Stimulated activated CD8-positive, alpha-beta memory T cell treated with anti-CD3 and anti-CD28 coated beads, Interleukin-4, amount 100 ng/mL, for 4 hours (primary cell): Measurements from ENCODE around the gene ARHGAP28.
"Not testable (repeated sequence)": the region's sequence is repeated elsewhere in the genome, so short reads cannot be mapped to it uniquely, and the experiment has no call there.

ENCODE experiments used
- DNase-seq, 2 donors: peaks; one replicate each; pipeline ENCODE4 v3.0.0-alpha.2; 2020; ENCODE audit warnings: low read depth in 2 of 2, low spot score in 1 of 2

The ARHGAP28 gene

DNA sequence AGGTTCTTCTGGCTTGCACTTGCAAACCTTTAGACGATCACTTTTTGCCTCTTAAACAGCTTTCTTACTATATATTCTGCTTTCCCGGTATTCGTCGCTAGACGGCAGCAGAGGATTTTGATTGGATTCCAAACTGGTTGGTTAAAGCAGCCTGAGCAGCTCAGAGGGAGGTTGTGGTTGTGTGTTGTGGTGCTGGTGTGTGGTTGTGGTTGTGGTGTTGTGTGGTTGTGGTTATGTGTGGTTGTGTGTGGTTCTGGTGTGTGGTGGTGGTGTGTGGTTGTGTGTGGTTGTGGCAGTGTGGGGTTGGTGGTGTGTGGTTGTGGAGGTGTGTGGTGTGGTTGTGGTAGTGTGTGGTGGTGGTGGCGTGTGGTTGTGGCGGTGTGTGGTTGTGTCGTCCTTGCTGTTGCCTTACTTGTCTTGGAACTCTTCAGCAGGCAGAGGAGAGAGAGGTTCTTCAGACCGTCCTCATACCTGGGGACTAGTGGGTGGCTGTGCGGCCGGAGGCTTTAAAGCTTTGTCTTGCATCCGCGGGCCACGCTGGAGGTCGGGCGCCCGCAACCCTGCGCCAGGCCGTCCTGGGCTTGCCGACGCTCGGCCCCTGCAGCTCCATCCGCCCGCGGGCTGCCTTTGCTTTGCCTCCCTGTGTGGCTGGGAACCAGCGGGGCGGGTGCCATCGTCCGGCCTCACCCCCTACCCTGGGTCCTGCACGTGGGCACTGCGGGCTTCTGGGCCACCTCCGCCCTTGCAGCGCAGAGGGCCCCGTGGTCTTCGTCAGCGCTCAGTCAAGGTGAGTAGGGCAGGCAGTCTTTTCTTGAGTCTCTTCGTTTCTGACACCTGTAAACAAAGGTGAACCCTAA is 190.8 kb downstream of the ARHGAP28 start:
- no peak for DNase-seq

DNA sequence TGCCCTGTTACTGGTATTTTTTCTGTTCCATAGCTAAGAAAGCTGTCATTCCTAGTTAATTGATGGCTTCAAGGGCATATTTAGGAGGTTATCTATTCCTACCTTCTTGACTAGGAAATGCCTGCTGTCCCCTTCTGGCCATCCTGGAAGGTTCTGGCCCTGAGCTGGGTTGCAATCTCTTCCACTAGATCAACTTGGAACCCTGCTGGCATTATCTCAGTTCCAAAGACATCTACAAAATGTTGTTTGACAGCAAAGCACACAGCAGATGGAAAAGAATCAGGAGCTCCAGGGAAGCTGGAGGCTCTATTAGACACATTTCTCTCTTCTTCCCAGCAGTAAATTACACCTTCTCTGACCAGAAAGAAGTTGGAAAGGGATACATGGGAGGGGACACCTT is 192.1 kb downstream of the ARHGAP28 start:
- no peak for DNase-seq

DNA sequence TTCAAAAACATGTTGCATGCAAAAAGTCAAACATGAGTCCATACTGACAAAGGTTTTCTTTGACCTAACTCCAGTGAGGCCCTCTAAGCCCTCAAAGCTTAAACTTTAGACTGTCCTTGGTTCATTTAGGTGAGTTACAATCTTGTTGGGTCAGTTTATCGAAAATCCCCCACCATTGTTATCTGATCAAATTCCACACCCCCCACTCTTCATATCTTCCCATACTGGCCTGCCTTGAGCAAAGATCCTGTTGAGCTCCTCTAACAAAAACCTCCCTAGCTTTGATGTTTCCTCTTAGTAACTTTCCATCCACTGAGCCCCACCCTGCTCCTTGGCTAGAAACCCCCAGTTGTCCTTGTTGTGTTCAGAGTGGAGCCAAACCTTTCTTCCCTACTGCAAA is 193.7 kb downstream of the ARHGAP28 start:
- no peak for DNase-seq

DNA sequence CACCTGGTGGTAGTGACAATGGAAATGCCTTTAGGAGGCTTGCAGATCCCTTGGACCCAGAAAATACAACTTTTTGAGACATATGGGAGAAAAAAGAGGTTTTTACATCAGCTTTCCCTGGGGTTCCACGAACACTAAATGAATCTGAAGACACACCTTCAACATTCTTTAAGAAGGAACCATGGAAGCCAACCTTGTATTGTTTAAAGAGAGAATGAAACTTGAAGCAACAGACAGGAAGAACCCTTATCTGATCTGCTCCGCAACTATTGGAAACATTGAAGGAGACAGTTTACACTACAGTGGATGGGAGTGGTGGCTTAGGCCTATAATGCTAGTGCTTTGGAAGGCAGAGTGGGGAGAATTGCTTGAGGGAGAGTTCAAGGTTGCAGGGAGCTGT is 197.6 kb downstream of the ARHGAP28 start:
- no peak for DNase-seq

DNA sequence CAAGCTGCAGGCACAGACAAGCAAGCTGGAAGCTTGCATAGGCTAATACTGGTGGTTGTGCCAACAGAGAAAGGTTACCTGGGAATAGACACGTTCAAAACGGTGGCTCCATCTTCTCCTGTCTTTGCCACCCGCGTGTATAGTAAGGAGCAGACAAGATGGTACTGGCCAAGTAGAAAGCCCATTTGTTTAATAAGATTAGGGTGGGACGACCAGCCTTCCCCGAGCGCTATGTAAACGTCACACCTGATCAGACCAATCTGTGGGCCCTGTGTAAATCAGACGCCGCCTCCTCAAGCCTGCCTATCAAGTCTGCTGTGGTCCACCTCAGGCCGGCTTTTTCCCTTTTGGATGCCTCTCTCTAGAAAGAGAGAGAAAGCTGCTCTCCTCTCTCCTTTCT is 198.8 kb downstream of the ARHGAP28 start:
- DNase-seq: no peak

DNA sequence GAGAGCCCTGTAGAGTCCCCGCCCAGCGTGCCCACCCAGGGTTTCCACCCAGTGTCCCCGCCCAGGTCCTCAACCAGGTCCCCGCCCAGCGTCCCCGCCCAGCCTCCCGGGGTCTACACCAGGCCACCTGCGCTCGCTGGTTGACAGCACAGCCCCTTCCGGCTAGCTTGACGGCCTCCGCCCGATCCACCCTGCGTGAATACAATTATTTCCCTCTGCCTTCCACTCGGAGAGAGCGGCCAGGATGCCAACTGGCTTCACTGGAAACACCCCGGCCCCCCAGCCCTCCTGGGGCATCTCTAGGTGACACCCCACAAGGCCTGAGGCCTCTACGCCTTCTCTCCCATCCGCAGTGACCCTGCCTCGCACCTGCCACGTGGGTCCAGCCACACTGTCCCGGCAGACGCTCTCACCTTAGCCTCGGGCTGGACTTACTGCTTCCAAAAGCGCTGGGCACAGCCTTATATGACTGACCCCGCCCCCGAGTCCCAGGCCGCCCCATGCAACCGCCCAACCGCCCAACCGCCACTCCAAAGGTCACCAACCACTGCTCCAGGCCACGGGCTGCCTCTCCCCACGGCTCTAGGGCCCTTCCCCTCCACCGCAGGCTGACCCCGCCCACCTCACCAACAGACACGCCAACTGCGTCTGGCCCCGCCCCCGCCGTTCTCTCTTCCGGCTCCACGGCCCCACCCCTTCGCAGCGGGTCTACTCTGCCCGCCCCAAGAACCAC is 200.0 kb downstream of the ARHGAP28 start:
- no peak for DNase-seq

DNA sequence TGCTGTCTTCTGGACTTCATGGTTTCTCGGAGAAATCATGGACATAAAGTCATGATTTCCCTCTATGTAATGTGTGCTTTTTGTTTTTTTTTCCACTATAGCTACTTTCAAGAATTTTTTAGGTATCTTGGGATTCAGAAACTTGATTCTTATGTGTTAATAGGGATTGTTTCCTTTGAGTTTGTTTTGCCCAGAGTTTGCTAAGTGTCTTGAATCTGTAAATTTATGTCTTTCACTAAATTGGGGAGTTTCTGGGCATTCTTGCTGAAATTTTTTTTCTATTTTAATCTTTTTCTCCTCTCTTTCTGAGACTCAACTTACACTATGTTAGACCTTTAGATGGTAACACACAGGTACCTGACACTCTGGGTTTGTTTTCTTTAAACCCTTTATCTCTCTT is 205.3 kb downstream of the ARHGAP28 start:
- no peak for DNase-seq

DNA sequence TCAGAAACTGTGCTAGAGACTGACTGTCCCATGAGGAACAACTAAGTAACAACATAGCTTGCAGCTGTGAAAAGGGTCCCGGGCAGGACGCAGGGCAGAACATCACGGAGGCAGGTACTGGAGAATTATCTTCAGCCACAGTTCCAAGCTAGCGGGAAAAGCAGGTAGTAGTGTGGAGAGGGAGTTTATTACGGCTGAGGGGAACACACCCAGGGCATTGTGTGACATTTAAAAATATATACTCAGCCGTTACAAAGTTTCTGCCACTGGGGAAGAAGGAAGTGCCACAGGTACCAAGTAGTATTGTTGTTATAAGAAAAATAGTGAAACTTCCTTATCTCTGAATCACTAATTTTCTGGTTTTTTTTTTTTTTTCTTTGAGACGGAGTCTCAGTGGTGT is 208.5 kb downstream of the ARHGAP28 start:
- DNase-seq: no peak

DNA sequence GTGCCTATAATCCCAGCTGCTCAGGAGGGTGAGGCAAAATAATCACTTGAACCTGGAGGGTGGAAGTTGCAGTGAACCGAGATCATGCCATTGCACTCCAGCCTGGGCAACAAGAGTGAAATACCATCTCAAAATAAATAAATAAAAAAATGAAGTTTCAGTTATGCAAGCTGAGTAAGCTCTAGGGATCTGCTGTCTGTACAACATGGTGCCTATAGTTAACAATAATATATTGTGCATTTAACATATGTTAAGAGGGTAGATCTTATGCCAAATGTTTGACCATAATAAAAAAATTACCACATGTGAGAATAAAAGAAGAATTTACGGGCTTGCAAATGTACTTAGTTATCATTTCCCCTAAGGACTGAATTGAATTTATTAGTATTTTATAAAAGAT is 208.9 kb downstream of the ARHGAP28 start:
- not testable (repeated sequence) for DNase-seq

DNA sequence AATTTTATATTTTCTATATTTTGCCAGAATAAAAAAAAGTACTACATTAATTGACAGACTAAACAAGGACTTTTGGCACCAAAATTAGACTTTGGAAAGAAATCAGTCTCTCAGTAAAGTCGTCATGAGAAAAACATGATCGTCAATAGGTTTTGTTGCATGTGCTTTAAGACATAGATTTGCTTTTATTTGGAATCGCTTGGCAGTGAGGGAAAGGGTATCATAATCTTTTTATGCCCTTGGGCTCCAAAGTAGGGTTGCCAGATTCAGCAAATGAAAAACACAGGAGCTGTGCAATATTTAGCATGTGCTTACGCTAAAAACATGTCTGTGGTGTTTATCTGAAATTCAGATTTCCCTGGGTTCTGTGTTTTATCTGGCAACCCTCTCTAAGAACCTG is 210.5 kb downstream of the ARHGAP28 start:
- DNase-seq: no peak

DNA sequence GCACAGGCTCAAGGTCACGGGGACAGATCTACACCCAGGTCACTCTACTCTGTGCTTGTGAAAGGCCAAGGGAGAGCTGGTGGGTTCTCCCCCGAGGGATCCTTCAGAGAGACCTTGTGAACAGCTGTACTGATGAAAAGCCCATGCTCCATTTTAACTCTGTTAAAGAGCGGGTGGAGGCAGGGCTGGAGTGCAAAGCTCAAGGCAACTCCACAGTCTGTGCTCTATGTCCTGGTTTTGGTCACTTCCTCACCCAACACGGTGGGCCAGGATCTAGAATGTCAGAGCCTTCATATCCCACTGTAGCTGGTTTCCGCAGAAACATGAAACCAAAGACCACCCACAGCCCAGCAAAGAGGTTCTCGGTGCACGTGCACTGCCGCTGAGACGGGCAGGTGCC is 210.9 kb downstream of the ARHGAP28 start:
- DNase-seq: no peak

DNA sequence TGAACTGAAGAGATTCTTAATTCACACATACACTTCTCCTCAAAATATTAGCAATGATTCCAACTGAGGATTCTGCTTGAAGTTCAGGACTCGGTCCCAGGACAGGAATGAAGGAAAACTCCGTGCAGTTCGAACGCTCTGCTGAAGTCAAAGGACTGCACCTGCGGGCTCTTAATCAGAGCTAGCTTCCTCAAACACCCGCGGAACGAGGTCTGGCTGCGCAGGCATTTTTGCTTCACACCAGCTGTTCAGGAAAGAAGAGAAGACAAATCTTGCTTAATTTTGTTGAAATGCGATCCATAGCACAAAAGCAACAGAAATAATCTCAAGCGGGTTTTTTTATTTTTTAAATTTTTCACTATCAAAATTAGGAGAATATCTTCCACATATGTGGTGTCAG is 212.5 kb downstream of the ARHGAP28 start:
- DNase-seq: no peak

DNA sequence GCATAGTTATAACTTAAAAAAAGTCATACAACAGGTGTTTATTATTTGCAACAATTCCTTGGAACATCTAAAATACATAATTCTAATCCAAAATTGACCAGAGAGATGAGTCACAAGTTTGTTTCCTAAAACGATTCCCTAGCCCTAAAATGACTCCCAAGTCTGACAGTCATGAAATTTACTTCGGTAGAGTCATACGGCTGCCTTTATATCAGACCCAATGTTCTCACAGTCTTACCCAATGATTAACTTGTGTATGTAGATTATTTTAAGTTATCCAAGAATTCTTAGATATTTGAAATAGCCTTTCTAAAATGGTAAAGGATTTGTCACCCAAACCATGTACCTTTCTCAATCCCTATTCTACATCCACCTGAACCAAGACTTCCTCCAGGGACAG is 213.2 kb downstream of the ARHGAP28 start:
- DNase-seq: no peak

DNA sequence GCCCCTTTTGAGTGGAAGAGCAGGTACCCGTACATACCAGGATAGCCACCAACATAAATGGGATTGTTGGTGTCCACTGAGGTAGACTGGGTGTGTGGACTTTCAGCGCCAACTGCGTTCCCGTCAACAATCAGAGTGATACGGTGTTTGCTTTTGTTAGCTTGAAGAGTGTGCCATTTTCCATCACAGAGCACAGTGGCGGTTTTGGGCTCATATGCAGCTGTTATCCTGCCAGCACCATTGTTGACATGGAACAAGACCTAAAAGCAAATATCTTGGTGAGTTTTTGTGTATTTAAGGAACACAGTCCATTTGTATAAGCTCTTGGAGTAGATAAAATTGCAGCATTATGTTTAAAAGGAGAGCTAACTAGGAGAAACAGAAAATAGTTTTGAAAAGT is 213.6 kb downstream of the ARHGAP28 start:
- DNase-seq: no peak

DNA sequence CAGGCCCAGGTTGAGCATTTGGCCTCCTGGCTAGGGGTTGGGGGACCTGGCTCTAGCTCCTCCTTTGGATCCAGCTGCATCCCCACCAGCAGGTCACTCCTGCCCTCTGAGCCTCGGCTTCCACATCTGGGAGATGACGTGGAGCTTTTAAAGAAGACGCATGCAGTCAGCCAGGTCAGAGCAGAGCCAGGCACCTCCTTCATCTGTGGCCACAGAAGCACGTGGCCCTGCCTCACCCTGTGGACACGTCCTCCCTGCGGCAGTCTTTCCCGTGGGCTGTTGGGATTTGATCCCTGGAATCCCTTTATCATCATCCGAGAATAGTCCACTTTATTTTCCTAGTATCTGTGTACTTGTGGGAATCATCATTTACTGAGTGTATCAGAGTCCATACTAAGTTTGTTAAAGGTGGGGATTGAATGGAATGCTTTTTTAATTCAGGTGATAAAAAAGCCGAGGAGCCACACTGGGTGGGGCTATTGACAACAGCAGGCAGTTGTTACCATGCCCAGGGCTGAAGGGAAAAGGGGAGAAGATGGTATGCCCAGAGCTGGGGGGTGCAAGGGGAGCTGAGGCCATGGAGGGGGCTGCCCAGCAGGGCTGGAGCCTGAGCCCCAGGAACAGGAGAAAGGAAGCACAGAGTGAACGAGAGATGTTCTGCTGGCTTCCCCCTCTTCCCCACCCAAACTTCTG is 218.0 kb downstream of the ARHGAP28 start:
- DNase-seq: no peak

DNA sequence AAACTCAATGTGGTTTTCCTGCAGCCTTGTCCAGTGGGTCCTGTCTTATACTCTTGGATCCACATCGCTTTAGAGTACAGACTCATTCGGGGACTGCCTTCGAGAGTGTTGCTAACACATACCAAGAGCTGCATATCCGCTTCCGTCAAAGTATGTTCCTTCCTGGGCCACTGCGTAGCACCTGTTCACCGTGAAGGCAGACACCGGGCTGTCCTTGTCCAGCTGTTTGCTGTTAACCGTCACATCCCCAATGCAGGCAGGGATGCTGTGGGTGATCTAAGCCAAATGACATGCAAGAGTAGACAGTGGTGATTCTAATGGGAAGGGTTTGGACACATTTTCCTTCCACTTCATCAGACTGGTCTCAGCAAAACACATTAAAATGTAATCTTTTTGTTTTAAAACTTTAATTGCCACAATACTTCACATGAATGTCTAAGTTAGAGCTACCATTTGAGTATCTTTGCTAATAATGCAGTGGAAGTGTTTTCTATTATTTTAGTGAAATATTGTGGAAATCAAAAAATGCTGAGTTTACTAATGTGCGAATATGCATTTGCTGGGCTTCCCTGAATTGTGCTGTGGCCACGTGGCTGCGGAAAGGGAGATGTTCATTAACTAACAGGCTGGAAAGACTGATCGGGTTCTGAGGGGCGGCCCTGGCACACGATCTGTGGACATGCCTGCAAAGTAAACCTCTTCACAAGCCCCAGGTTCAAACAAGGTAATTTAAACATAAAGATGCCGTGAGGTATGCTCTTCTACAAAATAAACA is 219.0 kb downstream of the ARHGAP28 start:
- DNase-seq: no peak

DNA sequence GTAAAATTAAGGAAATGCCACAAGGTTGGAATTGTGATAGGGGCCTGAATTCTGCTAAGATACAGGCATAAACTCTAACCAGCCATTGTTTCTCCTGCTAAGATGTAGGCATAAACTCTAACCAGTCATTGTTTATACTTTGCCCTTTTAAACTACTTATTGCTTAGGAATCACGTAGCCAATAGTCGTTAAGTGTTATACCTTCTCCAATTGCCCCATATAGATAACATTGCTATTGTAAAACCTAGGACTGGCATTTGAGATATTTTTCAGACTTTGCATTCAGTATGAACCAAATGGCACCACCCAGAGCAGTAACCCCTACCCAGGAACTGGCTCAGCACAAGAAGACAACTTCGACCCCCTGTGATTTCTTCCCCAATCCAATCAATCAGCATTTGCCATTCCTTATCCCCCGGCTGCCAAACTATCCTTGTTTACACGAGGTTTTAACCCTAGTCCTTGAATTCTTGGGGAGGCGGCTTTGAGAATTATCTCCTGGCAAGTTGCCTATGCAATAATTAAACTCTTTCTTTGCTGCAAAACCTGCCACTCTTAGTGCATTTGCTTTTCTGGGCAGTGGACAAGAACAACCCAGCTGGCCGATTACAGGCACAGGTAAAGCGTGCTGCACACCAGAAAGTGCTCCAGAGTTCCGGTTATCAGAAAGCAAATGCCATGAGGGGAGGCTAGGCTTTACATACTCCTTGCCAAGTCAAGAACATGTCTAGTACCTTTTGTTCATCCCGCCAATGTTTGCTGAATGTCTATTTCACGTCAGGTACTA is 220.5 kb downstream of the ARHGAP28 start:
- no peak for DNase-seq

DNA sequence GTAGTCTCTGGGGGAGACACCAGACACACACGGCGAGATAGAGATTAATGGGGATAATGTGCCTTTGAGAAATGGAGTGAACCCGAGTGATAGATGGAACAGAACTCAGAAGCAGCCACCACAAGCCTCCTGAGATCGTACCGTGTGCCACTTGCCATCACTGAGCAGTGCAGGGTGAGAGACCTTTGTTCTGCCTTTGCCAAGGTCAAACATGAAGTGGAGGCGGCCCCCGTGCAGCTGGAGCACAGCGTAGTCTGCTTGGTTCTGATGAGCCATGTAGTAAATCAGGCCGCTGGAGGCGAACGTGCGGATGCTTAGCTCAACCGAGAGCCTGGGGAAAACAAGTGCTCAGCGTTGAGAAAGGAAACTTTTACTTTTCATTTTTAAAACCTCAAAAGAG is 221.1 kb downstream of the ARHGAP28 start:
- no peak for DNase-seq

DNA sequence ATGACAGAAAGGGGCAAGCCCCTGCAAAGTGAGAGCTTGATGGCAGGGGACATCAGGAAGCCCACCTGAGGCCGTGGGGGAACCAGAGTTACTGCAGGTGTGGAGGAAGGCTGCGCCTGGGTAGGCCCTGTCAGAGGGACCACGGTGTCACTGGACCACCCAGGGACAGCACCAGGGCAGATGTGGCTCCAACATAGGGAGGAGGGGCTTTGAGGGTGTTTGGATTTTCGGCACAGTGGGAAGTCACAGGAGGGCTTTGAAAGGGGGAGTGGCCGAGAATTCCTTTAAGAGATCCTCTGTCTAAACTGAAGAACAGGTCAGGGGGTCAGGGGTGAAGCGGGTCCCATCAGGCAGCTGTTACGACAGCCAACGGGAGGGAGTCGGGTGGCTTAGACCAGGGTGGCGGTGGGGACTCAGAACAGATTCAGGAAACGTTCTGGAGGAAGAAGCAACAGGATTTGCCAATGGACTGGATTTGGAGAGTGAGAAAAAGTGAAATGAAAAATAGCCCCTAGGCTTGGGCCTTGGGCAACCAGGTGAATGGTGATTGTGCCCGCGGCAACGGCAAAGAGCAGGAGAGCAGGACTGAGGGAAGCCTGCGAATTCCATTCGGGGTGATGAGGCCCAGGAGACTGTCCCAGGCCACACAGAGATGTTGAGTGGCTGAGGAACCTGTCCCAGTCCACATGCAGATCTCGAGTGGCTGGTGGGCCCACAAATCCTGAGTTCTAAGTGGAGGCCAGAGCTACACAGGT is 222.0 kb downstream of the ARHGAP28 start:
- no peak for DNase-seq

DNA sequence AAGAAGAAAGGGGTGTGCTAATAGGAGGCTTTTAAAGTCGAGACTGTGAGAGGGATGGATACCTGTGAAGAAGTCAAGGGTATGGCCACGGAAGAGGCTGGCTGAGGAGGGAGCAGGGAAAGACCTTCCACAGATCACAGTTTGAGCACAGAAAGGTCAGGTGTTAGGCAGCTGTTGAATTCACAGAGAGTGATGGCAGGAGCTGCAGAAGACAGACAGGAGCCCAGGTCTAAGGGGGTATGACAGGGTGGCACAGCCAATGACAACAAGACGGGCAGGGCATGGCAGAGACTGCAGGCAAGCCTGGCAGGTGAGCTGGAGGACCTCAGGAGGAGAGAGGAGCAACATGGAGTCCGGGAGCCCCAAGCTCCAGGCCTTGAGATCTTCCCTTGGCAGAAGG is 225.0 kb downstream of the ARHGAP28 start:
- no peak for DNase-seq
